GM15510 (cell line): Measurements from ENCODE around the gene GABRD.

ENCODE experiments used
- POLR2A ChIP-seq: IDR thresholded peaks from 3 replicates; pipeline ENCODE4 v1.6.1; 2011; ENCODE audit warnings: borderline replicate concordance; ENCODE audit not compliant: insufficient read length; ENCODE audit errors: extremely low read depth

Gene GABRD

DNA sequence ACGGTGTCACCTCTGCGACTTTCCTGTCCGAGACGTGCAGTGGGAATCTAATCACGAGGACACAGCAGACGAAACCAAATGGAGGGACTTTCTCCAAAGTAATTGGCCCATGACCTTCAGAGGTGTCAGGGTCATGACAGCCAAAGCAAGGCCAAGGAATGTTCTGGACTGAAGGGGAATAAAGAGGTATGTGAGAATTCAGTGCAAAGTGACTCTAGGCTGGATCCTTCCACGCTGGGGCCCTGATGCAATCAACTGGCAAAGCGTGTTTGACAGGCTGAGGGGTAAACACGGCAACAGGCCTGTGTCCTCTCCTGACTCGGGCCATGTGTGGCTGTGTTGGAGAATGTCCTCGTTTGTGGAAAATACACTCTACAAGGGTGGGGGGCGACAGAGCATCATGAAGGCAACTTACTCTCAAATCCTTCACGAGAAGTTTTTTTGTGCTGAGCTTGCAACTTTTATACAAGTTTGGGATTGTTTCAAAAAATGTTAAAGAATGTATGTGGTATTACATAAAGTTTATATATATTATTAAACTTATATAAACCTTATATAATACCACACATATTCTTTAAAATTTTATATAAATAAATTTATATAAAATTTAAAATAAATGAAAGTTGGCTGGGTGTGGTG is 17.3 kb upstream of the GABRD start:
- TF ChIP-seq POLR2A = no peak

DNA sequence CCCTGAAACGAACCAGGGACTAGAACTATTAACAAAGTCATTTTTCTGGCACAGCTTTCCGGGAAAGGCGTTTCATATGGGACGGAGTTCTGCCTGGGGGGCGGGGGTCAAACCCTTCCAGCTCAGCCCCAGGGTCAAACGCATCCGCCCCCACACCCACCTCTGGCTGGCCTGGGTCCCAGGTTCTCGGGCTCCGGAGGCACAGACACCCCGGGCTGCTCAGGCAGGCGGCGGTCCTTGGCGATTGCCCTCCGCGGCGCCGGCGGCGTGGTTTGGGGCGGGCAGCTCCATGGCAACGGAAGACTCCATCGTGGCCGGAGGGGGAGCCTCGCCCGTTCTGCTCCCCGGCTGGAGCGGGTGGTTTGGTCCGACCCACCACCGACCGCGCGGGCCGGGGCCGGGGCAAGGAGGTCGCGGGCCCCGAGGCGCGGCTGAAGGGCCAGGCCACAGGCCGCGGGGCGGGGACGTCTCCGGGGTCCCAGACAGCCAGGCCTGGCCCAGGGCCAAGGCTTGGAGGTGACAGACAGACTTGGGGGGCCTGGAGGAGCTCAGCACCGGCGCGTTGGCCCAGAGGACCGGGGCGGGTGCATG is 15.5 kb upstream of the GABRD start, which contains the start of gene CFAP74:
Gene CFAP74 (minus strand): TSS at position 246 of the 591 bp plus-strand sequence. CDS start 12,830 bp downstream, outside the sequence.
- no peak for TF ChIP-seq POLR2A

DNA sequence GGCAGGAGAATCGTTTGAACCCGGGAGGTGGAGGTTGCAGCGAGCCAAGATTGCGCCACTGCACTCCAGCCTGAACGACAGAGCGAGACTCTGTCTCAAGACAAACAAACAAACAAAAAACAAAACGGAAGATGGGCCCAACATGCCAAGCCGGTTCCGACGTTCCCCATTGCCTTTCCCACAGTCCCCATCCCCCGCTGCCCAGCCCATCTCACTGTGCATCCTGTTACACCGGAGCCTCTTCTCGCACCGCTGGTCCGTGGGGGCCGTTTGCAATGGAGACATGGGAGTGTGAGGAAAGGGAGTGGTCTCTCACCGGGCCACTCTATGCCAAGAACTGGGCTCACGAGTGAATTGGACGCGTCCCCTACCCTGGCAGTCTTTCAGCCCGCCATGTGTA is 14.3 kb upstream of the GABRD start:
- TF ChIP-seq POLR2A = no peak

DNA sequence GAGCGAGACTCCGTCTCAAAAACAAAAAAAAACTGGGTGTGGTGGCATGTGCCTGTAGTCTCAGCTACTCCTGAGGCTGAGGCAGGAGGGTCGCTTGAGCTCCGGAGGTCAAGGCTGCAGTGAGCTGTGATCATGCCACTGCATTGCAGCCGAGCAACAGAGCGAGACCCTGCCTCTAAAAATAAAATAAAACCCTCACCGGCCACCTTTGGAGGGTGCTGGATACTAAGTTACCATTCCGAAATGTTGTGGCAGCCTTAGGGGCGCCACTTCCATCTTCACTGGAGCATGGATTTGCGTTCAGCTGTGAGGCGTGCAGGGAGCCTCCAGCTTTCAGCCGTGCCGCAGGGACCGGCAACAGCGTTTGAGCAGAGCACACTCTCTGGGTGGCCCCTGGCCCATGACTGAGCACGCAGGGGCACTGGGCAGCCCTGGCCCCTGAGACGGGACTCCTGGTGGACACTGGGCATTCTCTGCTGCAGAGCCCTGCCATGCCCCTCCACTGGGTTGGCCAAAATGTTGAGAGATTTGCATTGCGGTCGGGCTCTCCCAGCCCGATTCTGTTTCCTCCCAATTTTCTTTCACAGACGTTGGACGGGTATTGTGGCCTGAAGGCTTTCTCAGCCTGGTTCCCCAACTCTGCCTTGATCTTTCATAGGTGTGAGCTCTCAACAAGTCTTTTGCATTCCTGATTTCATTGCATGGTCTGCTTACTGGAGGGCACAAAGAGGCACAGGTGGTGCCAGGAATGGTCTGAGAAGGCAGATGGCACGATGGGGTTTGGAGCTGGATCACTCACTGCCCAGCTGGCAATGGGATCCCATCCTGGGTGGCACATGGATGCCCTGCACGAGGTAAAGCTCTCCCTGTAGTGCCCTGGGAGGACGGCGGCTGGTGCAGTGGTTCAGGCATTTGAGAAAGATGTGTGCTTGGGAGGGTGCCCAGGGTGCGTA is 9.8 kb upstream of the GABRD start:
- no peak for TF ChIP-seq POLR2A

DNA sequence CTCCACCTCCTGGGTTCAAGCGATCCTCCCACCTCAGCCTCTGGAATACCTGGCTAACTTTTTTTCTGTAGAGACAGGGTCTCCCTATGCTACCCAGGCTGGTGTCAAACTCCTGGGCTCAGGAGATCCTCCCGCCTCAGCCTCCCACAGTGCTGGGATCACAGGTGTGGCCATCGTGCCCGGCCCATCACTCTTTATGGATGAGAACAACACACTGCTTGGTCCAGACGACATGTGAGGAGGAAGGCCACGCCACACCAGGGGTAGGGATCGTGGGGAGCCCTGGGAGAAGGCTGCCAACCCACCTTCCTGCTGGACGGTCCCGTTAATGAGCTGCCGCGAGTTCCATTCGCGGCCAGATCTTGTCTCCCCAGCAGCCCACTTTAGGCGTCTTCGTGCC is 5.0 kb upstream of the GABRD start:
- no peak for TF ChIP-seq POLR2A

DNA sequence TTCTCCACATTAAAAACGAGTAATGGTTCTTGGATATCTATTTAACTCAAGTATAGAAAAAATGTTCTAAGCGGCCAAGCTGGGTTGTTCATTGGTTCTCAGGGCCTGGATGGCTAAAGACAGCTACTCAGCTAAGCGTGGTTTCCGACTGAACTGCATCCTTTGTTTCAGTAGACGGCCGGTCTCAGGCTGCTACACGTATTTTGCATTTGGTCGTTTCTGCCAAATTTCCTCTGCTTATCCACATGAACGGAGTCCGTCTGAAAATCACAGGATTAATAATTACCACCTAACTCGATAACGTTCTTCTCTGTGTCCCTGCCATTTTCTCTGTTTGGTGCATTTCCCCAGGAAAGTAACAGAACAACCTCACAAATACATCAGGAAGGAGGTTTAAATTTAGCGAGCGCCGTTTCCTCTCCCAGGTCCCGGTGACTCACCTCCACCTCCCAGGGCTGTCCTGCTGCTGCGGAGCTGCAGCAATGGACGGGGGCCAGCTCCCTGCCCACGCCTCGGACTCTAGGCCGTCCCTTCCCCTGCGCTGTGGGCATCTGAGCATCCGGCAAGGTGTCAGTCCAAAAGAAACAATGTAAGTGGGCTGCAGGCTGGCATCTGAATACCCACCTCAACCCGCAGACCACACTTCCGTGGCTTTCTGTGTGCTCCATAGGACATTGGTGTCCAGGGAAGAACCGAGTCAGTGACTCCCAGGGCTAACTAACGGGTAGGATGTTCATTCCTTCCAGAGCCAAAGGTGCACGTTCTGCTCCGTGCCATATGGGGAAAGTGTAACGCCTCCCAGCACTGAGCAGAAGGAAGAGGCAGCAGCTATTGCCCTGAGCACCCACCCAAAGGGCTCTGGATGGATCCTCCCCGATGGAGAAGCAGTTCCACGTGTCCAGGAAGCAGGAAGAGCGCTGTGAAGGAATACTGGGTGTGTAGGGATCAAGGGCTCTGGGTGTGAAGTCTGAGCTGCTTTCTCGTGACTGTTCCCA is 4.1 kb upstream of the GABRD start:
- no peak for TF ChIP-seq POLR2A

DNA sequence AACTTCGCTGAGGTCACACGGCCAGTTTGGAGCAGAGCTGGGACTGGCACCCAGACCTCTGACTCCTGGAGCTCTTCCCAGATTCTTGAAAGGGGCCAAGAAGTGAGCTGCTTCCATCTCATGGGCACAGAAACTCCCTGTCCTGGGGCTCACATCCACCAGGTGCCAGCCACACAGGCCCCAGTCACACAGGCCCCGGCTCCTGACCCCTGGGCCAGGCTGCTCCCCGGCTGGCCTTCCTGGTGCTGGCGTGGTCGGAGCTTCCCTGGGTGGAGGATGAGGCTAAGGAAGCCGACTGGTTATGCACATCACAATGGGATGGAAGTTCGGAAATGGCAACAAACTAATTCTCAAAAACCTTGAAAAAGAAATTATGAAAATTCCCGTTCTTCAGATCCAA is 3.0 kb upstream of the GABRD start:
- no peak for TF ChIP-seq POLR2A

DNA sequence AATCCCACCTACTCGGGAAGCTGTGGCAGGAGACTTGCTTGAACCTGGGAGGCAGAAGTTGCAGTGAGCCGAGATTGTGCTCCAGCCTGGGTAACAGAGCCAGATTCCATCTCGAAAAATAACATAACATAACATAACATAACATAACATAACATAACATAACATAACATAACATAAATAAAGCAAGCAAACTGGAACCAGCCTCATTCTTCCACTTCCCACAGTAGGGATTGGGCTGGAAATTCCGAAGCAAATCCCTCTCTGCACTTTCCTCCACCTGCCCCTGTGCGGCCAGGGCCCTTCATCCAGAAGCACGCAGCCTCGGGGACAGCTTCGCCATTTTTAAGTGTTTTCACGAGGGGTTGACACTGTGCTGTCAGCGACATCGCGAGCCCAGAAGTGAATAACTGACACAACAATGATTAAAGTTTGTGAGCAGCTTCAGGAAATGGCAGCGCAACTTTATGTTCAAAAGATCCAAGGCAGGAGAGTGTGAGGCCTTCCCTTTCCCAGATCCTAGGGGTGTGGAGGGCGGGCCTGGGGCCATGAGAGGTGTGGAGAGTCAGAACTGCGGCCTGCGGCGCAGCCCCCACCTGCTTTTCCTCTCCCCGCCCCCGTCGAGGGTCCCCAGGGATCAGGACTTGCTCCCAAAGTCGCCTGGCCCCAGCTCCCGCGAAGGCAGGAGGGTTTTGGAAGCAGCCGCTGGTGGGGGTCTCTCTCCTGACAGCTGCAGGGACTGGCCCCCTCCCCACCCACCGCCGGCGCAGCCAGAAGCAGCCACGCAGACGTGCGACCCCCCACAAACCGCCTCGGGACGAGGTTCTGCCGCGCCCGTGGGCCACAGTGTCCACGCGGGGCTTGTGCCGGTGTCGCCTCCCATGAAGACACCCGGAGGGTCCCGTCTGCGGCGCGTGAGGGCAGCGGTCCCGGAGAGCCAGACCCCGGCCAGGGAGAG is 651 bp upstream of the GABRD start:
- no peak for TF ChIP-seq POLR2A

DNA sequence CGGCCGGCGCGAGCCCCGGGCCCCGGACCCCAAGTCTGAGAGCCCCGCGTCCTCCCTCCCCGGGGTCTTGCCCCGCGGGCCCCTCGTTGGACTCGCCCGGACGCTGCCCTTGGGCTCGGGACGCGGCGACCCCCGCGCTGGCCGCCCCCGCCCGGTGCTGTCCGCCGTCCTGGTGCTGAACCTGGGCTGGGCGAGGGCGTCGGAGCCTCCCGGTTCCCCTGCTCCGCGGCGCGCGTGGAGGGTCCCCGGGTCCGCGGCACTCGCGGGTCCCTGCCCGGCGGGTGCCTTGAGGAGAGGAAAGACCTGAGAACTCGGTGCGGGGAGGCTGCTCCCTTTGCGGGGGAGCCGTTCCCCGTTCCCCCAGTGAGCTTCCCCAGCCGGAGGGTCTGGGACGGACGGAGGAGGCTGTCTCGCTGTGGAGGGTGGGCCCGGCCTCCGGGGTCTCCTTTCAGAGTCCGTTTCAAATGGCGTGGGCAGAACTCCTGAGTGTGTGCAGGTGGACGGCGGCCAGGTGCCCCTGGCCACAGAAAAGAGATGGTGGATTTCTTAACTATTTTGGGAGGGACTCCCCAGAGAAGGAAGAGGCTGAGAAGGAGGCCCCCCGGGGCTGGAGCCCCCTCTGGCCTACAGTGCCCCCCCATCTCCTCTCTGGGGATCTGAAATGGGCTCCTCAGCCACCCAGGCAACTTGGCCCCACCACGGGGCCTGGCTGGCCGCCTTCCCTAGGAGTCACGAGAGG is 595 bp downstream of the GABRD start:
- TF ChIP-seq POLR2A = no peak

DNA sequence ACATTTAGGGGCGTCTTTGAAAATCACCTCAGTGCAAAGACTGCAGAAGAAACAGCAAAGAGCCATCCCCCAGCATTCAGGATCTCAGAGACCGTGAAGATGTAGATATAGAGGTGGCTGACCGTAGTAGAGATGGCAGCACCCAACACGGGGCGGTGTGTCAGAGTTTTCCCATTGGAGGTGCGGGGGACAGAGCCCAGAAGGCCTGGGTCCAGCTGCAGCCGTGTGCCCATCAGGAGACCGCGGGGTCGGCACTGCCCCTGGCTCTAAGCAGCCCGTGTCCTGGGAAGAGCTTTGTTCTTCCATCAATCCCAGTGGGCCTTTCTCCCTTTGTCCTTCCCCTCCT is 1.1 kb downstream of the GABRD start:
- no peak for TF ChIP-seq POLR2A

DNA sequence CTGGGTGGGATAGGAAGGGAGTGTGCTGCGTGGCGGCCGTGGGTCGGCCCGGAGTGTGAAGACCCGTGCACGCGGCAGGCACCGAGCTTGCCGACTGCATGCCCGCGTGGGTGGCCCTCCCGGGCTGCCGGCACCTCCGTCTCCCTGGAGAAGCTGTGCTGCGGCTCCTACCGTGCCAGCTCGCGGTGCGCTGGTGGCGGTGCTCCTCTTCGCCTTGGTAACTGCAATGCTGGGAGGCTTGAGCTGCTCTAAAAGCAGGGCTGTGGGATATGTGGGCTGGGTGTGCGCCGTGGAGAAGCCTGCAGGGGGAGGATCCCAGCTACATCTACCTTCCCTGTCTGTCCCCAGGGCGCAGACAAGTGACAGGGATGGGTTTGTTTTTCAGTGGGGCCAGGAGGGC is 2.4 kb downstream of the GABRD start:
- no peak for TF ChIP-seq POLR2A

DNA sequence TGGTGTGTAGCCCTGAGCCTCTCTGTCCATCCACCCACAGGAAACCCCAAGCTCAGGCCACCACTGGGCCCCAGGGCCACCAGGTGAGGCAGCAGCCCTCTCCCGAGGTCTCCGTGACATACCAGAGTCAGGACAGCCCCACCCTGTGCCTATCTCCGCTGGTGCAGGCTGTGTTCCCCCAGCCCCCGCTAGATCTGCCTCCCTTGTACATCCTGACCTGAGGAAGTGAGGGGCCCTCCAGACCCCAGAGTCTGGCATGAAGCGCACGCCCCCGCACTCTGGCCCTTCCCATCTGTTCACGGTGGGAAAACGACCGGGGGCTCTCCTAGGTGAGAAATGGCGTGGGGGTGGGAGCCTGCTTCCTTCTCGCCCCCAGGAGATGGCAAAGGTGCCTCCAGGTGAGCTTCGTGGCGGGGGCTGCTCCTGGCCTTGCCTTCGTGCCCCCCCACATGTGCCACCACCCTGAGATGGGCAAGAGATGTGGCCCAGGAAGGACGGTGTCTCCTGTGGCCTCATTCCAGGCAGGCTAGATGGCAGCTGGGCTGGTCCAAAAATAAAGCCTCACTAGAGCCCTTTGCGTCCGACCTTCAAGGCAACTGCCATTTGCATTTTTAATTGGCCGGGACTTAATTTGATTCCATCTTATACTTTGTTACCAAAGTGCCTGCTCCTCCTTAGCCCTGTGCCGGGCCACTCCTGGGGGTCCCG is 3.1 kb downstream of the GABRD start:
- no peak for TF ChIP-seq POLR2A
